ENCODE data around the gene TSPAN31.

Gene TSPAN31

GRCh38 chr12:57722716-57723629, 21.9 kb upstream of the TSPAN31 start:
- DNase-seq (ENCODE audit: low read depth in 2 of 2) = no peak

DNA sequence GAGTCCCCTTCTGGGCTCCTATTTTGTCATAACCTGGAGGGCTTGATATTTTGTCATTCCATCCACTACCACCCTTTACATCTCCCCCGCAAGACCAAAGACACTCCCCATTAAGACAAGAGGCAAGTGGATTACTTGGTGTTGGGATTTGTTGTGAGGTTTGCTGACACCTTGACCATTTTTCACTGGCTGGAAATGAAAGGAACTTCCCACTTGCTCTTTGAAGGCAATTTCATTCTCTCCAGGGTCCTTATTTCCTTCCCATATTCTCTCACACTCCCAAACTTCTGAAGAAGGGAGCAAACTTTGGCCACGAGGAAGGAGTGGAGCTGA, 21.2 kb upstream of the TSPAN31 start:
- no peak for DNase-seq (ENCODE audit: low read depth in 2 of 2)

DNA sequence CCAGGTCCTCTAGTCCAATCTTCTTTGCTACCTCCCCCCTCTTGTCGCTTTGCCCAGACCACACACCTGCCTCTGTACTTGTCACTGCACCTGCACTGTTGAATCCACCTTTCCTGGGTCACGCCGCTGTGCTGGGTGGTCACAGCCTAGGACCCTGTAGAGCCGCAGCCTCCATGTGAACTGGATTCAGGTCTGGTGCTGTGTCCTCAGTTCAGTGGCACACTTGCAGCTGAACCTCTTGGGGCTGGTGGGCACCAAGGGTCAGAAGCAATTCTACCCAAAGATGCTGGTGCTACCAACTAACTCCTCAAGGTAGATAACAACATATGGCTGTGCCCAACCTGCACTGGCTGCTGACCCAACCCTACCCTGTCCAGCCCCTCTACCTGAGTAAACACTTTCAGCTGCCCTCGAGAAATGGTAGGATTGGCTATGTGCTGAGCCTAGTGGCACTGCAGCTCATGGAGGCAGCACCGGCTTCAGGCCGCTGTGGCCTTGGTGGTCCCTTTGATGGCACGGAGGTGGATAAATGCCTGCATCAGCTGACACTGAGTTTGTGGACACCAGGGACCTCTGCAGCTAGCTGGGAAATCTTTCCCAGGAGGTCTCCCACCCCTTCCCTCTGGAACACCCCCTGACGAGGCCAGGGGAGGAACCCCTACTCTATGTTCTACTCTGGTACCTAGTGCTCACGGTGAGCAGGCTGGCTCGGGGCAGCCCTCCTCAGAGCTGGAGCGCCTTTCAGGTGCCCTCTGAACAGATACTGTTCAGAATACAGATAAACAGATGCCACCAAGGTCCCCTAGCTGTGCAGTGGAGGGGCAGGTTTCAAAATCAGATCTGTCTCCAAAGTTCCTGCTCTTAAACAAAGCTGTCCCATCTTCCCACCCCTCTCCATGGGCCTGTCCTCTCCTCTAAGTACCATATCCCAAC, 20.6 kb upstream of the TSPAN31 start:
- no peak for DNase-seq (ENCODE audit: low read depth in 2 of 2)

DNA sequence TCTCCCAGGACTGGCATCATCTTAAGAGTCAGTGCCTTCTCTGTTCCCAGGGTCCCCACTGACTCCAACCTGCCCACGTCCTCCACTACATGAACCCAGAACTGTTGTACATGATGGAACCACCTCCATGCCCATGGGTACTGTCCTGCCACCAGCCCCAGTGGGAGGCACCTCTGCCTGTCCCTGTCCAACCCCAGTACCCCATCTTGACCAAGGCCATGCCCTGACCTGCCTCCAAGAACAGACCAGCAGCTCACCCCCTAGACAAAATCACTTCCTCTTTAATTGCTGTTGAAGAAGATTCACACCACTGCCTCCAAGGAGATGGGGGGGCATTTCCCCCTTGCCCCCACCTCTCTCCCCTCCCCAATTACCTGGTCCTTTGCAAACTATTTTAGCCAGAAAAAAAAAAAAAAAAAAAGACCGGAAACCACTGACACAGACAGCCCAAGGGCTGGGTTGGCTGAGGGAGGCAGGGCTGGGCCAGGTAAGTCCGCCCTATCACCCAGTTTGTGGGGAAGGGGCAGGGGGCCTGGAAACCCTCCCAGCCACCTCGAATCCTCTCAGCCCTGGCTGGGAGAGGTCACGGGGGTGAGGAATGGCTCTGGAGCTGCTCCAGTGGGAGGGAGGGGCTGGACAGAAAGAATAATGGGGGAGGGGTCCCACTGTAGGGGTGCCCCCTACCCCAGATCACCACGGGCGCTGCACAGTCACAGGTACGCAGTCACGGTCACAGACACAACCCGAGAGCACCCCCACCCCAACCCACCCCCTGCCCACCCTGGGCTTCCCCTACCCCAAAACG, 19.7 kb upstream of the TSPAN31 start:
- no peak for DNase-seq (ENCODE audit: low read depth in 2 of 2)

GRCh38 chr12:57725851-57726150, 19.0 kb upstream of the TSPAN31 start:
- no peak for DNase-seq (ENCODE audit: low read depth in 2 of 2)

DNA sequence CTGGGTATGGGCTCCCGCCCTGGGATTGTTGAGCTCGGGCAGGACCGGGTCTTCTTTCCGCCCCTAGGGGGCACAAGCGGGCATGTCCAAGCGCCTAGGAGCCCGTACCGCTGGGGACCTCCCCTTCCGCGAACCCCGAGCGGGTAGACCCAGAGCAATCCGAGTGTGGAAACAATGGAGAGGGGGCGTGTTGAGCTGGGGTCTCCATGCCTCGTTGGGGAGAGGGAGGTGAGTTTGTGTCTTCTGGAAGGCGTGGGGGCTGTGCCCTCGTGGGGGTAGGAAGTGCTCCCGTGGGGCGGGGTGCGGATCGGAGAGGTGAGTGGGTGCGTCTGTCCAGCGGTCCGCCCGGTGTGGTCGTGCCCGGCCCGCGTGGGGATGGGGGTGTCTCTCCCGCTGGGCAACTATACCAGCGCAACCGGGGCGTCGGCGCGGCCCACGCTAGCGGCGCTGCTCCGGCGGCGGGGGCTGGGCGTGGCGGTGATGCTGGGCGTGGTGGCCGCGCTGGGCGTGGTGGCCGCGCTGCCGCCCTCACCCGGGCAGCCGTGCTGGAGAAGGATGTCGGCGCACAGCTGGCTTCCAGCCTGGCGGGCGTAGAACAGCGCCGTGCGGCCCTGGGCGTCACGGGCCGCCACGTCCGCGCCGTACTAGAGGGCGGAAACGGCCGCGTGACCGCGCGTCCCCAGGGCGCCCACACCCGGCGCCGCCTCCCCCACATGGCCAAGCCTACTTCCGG, 18.5 kb upstream of the TSPAN31 start:
- no peak for DNase-seq (ENCODE audit: low read depth in 2 of 2)

- DNase-seq (ENCODE audit: low read depth in 2 of 2) = no peak
Observed at GRCh38 chr12:57726884-57727757, 17.7 kb upstream of the TSPAN31 start.

DNA sequence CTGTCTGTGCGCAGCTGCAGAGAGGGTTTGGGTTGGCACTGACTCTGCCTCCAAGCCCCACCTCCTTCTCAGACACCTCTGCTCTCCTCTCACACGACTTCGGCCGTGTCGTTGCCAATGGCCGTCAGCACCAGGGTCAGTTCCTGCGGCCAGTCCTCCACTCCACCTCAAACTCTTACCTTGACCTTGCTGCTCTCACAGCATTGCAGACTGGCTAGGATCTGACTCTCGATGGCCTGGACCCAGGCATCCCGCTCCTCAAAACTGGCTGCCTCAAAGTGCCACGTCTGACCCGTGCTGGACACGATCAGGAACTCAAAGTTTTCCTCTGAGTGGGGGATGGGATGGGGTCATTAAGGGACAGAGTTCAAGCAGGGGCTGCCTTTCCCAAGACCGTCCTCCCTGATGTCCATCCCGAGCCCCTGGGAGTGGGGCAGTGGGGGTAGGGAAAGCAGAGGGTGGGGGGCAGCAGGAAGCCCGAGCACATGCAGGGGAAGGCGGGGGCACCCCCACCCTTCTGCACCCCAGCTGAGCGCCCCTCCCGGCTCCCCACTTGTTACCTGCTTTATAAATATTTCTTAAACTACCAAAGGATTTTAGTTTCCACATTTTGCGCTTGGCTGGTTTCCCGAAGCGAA, 17.0 kb upstream of the TSPAN31 start:
- DNase-seq (ENCODE audit: low read depth in 2 of 2) = no peak

DNA sequence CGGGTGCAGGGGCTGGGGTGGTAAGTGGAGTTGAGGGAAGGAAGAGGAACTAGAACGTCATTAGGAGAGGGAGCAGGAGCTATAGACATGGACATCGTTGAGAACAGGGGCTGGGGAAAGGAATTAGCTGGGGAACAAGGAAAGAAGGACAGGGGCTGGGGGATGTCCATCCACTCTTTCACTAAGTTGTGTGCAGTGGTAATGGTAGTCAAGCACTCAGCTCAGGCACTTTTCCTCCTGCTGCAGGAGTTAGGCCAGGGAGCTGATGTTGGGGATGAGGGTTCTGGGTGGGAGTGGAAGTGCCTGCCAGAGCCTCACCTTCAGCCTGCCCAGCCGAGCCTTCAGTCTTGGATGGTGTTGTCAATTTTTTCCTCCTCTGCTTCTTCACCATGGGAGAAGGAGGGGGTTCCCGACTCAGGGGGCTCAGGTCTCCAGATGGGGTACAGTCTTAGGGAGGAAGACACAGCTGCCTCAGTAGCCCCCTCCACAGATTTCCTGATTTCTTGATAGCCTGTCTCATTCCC, 15.5 kb upstream of the TSPAN31 start:
- no peak for DNase-seq (ENCODE audit: low read depth in 2 of 2)

DNA sequence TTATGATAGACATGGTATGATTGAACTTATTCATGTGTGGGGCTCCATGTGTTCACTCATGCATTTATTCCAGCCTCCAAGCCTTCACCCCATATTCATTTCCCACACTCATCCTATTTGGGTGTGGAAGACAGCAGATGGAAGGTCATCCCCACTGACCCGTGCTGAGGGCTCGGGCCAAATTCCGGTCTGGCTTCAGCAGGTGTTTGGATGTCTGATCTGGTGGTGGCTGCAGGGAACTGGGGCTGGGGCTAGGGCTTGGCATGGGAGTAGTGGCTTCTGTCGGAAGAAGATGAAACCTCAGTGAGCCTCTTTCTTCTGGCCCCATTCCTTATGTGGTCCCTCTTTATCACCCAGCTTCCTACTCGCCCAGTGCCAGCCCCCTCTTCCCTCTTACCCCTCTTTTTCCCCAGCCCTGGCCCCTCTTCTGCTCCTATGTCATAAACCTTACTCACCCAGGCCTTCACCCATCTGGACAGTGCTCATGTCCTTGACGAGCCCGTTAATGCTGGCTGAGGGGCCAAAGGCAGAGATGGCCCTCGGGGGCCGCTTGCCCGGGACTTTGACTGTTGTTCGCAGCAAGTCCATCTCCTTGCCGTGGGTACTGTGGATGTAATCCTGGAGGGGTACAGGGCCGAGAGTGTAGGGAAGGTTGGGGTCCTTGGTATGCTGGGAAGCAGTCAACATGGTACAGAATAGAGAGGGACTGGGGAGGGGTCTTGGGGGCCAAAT, 14.3 kb upstream of the TSPAN31 start:
- no peak for DNase-seq (ENCODE audit: low read depth in 2 of 2)

DNA sequence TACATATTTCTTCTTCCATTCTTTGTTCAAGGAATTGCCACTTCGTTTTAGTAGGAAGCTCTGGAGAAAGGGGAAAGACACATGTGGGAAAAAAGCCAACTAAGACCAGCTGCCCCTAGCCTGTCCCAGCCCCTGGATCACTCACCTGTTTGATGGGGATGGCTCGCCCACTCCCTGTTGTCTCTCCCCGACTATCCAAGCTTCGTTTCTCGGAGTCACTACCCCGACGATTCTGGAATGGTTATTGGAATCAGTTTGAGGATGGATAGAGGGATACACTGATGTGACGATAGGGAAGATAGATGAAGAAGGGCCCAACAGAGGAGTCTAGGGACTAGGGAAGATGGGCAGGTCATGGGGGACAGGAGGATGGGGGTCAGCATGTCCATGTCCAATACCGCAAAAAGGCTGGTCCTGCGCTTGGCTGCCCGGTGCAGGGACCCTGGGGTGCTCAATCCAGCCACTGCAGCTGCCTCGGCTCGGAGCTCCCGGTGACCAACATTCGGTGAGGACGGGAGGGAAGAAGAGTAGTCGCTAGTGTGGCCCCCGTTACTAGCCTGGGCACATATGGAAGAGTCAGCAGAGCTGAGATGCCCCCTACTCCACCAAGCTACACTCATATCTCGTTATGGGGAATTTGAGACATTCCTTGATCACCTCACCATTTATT, 13.3 kb upstream of the TSPAN31 start:
- no peak for DNase-seq (ENCODE audit: low read depth in 2 of 2)

DNA sequence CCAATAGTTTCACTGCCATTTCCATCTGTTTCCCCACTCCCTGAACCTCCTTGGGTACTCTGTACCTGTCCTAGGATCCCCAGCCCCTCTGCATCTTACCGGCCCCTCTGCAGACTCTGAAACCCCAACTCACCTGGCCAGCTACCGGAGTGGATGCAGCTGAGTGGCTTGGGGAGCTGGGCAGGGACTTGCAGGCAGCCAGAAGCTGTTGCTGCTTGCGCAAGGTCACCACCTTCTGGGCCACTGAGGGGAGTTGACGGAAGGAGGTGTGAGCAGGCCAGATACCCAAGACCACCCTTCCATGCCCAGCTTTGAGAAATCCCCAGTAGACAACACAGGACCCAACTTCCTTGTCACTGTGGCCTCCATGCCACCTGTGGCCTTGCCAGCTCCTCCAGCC, 12.6 kb upstream of the TSPAN31 start:
- no peak for DNase-seq (ENCODE audit: low read depth in 2 of 2)

- no peak for DNase-seq (ENCODE audit: low read depth in 2 of 2)
Observed at GRCh38 chr12:57732726-57733593, 11.9 kb upstream of the TSPAN31 start.

DNA sequence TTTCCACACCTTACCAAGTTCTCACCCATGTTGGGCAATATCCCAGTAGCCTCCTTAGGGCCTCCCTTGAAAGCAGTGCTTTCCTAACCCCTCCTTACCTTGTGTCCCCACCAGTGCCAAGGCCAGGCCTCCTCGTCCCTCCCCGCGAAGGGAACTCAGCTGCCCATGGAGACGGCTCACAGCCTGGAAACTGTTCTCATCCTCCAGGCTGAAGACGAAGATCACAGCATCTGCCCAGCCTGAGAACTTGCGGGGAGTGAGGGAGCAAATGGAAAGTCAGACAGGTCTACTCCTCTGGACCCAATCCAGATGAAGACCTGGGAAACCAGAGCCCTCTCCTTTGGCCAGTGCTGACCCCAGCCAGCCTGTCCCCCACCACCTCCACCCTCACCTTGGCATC, 10.9 kb upstream of the TSPAN31 start:
- no peak for DNase-seq (ENCODE audit: low read depth in 2 of 2)

DNA sequence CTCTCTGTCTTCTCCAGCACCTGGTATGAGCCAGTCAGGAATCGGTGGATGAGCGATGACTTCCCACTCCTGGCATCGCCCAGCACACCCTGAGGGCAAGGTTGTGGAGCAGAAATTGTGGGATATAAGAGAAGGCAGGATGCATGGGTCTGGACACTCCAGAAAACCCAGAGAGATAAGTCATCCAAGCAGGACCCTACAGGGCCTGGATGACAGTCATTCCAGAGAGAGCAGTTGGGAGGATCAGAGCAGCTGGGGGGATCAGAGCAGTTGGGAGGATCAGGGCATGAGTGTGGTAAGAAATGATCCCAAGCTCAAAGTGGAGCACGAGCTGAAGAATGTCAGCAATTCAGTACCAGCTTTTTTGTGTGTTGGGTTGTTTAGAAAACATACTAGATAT, 10.2 kb upstream of the TSPAN31 start:
- no peak for DNase-seq (ENCODE audit: low read depth in 2 of 2)

DNA sequence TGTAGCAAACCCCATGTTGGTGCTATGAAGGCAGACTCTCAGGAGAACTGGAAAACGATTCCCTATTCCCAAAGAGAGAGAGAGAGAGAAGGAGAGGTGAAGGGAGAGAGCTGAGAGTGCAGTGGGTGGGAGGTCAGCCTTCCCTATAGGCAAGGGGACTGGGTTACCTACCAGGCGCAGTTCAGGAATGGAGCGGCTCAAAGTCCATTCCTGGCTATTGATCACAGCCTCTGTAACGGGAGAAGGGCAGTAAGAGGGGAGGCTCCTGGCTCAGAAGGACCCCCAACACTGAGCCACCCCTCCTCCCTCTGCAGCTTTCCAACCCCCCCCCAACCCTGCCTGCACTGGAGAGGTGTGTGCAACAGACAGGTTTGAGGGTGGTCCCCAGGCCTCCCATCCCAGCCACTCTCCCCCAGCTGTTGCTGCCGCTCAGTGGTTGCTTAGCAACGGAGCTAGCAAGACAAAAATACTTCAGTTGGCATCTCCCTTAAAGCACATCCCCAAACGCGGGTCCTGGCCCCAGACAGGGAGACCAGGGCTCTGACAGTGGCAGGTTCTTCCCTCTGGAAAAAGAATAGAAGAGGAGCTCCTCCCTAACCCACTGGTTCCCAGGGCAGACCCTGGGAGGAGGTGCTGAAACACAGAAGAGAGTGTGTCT, 9.5 kb upstream of the TSPAN31 start:
- DNase-seq (ENCODE audit: low read depth in 2 of 2) = no peak

Data from stimulated activated CD8-positive, alpha-beta memory T cell treated with anti-CD3 and anti-CD28 coated beads, Interleukin-15, amount 100 ng/mL, for 48 hours (primary cell).